ENCODE data around the gene INAFM1. TPM values are rescaled to one million over a fixed set of nuclear protein-coding genes. Genes with fewer than 3 reads are reported as not detected.
A peak's percentile ranks its signal among the peaks of the same experiment; 100 is the strongest.

The INAFM1 gene
- total RNA-seq, 4 donors from 2014 or later: 7.2 to 17.2 (median 9.6) TPM

DNA sequence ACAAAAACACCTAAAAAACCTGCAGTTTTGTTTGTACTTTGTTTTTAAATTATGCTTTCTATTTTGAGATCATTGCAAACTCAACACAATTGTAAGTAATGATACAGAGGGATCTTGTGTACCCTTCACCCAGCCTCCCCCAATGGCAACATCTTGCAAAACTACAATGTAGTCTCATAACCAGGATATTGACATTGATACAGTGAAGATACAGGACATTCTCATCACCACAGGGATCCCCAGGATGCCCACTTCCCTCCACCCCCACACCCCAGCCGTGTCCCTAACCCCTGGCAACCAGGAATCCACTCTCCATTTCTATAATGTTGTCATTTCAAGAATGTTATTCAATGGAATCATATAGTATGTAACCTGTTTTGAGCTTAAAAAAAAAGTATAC, 46.9 kb downstream of the INAFM1 start:
- Histone ChIP-seq H3K27me3 (peaks cover 4% of the 10 kb centered on the region), H3K36me3 (no peaks in the 10 kb centered on the region), H3K4me1 (no peaks in the 10 kb centered on the region), H3K4me3 (no peak overlapping the region), H3K27ac (no peak overlapping the region), H3K9me3 (no peaks in the 10 kb centered on the region)
- no peak for DNase-seq
- no peak for TF ChIP-seq EP300 (IDR thresholded peaks at IDR 0.05; ENCODE audit: low read depth)
- TF ChIP-seq POLR2A (IDR thresholded peaks at IDR 0.05): no peak
- TF ChIP-seq, protein P1, sequence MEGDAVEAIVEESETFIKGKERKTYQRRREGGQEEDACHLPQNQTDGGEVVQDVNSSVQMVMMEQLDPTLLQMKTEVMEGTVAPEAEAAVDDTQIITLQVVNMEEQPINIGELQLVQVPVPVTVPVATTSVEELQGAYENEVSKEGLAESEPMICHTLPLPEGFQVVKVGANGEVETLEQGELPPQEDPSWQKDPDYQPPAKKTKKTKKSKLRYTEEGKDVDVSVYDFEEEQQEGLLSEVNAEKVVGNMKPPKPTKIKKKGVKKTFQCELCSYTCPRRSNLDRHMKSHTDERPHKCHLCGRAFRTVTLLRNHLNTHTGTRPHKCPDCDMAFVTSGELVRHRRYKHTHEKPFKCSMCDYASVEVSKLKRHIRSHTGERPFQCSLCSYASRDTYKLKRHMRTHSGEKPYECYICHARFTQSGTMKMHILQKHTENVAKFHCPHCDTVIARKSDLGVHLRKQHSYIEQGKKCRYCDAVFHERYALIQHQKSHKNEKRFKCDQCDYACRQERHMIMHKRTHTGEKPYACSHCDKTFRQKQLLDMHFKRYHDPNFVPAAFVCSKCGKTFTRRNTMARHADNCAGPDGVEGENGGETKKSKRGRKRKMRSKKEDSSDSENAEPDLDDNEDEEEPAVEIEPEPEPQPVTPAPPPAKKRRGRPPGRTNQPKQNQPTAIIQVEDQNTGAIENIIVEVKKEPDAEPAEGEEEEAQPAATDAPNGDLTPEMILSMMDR (IDR thresholded peaks at IDR 0.05): no peak
- no peak for TF ChIP-seq POLR2AphosphoS5 (IDR thresholded peaks at IDR 0.05)
- intact Hi-C loops (cut with DNase I; ENCODE audit: low total_unique reads): no loop called here
- WGBS, 2 donors (ENCODE audit: low coverage in 1 of 2): 60 to 67% methylated on average over 1 of the region's 1 CpG
- in situ Hi-C loops (cut with MboI; ENCODE audit: low pct_ligation_motif_present in 1 of 4, low pct_unique_long_range_greater_than_20kb in 1 of 4, low sequenced_read_pairs in 3 of 4): loop anchor here in 1 of 4 donors (25.0 kb wide), 1 partner anchor 391 kb away; the partner anchor contains the start of gene EHD2

- Histone ChIP-seq H3K4me3 (no peak overlapping the region), H3K9me3 (no peaks in the 10 kb centered on the region), H3K4me1 (no peaks in the 10 kb centered on the region), H3K27me3 (peaks cover 4% of the 10 kb centered on the region), H3K36me3 (no peaks in the 10 kb centered on the region), H3K27ac (no peak overlapping the region)
- WGBS, 2 donors (ENCODE audit: low coverage in 1 of 2): 55 to 68% methylated on average over 1 to 2 of the region's 2 CpGs
- DNase-seq: no peak
- in situ Hi-C loops (cut with MboI; ENCODE audit: low pct_ligation_motif_present in 1 of 4, low pct_unique_long_range_greater_than_20kb in 1 of 4, low sequenced_read_pairs in 3 of 4): loop anchor here in 1 of 4 donors (25.0 kb wide), 1 partner anchor 390 kb away; the partner anchor contains the start of gene EHD2
- TF ChIP-seq EP300 (IDR thresholded peaks at IDR 0.05; ENCODE audit: low read depth): no peak
- TF ChIP-seq, protein P1 (IDR thresholded peaks at IDR 0.05): no peak
- TF ChIP-seq POLR2AphosphoS5 (IDR thresholded peaks at IDR 0.05): no peak
- TF ChIP-seq POLR2A (IDR thresholded peaks at IDR 0.05): peak; percentile 18
- intact Hi-C loops (cut with DNase I; ENCODE audit: low total_unique reads): no loop called here
These were observed 47.4 kb downstream of the INAFM1 start for GRCh38 chr19:47322058-47322457.

- DNase-seq: no peak
- Histone ChIP-seq H3K36me3 (no peaks in the 10 kb centered on the region), H3K4me1 (no peaks in the 10 kb centered on the region), H3K9me3 (no peaks in the 10 kb centered on the region), H3K27me3 (no peaks in the 10 kb centered on the region), H3K4me3 (no peak overlapping the region), H3K27ac (peak overlapping the region in 3 of 4 donors; percentile 30 to 65 (median 39))
- intact Hi-C loops (cut with DNase I; ENCODE audit: low total_unique reads) (no loop called here), in situ Hi-C loops (cut with MboI; ENCODE audit: low pct_ligation_motif_present in 1 of 4, low pct_unique_long_range_greater_than_20kb in 1 of 4, low sequenced_read_pairs in 3 of 4) (loop anchor here in 1 of 4 donors (25.0 kb wide), 1 partner anchor 389 kb away; the partner anchor contains the start of gene EHD2)
- TF ChIP-seq POLR2A (IDR thresholded peaks at IDR 0.05): no peak
- no peak for TF ChIP-seq EP300 (IDR thresholded peaks at IDR 0.05; ENCODE audit: low read depth)
- TF ChIP-seq, protein P1 (IDR thresholded peaks at IDR 0.05): no peak
- no peak for TF ChIP-seq POLR2AphosphoS5 (IDR thresholded peaks at IDR 0.05)
- 74 to 93% methylated on average over 2 to 8 of the region's 8 CpGs for WGBS, 2 donors (ENCODE audit: low coverage in 1 of 2)
These were observed 48.7 kb downstream of the INAFM1 start for GRCh38 chr19:47323409-47323808.

DNA sequence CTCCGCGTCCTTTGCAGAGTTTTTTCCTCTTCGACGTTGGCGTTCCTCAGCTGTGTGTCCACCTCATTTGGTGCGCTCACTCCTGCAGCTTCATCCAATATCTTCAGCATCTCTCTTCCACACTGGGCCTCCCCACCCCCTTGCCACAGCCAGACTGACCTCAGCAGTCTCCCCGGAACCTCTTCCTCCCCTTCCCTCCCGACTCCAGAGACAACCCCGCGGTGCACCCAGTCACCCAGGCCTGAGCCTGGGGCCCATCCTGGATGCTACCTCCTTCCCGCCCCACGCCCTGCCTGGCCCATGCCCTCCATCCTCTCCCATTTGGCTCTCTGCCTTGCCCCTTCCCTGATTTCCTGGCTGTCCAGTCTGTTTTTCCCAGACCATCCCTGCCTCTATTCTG, 49.2 kb downstream of the INAFM1 start:
- in situ Hi-C loops (cut with MboI; ENCODE audit: low pct_ligation_motif_present in 1 of 4, low pct_unique_long_range_greater_than_20kb in 1 of 4, low sequenced_read_pairs in 3 of 4): loop anchor here in 1 of 4 donors (25.0 kb wide), 1 partner anchor 388 kb away; the partner anchor contains the start of gene EHD2
- DNase-seq: no peak
- Histone ChIP-seq H3K27me3 (no peaks in the 10 kb centered on the region), H3K27ac (peak overlapping the region; percentile 30 to 65 (median 42)), H3K36me3 (no peaks in the 10 kb centered on the region), H3K4me1 (no peaks in the 10 kb centered on the region), H3K4me3 (no peak overlapping the region), H3K9me3 (no peaks in the 10 kb centered on the region)
- intact Hi-C loops (cut with DNase I; ENCODE audit: low total_unique reads): no loop called here
- 85 to 86% methylated on average over 4 to 12 of the region's 12 CpGs for WGBS, 2 donors (ENCODE audit: low coverage in 1 of 2)
- TF ChIP-seq POLR2A (IDR thresholded peaks at IDR 0.05) (no peak), POLR2AphosphoS5 (IDR thresholded peaks at IDR 0.05) (no peak), EP300 (IDR thresholded peaks at IDR 0.05; ENCODE audit: low read depth) (no peak)
- TF ChIP-seq, protein P1 (IDR thresholded peaks at IDR 0.05): no peak

All from transverse colon (tissue), 4 donors.